Subcutaneous adipose tissue (tissue), 4 donors: ENCODE data around the gene LKAAEAR1. TPM values are rescaled to one million over a fixed set of nuclear protein-coding genes. Genes with fewer than 3 reads are reported as not detected.

Experiments
- total RNA-seq, 4 donors: library from RNA; depleted of rRNA; stranded (reverse); fragments of >200 nt; gene quantifications; one replicate each; pipeline ENCODE4 v1.1.0, GENCODE V29; 2016
- TF ChIP-seq, protein P1 (sequence below): fragments of 450-650 bp; IDR thresholded peaks from one replicate; pipeline ENCODE4 v1.5.1; 2016; ENCODE audit warnings: low read depth, mild to moderate bottlenecking, control low read depth, antibody characterized with exemption, moderate library complexity

LKAAEAR1 gene
- total RNA-seq, 4 donors from 2014 or later, result not detected

DNA sequence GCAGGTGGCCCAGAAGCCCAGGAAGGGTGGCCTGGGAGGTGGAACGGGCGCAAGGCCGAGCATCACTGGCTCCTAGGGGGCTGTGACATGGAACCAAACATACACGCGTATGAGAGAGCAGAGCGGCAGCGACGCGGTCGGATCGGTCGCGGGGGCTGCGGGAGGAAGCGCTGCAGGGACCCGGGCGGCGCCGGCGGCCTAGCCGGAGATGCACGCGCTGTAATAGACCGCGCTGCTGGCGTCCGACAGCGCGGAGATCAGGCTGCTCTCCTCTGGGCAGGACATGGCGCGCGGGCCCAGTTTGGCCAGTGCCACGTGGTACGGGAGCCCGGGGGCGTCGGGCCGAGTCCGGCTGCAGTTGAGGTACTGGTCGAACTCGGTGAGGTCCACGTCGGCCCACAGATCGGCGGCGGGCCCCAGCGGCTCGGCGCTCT lies 36.2 kb downstream of the LKAAEAR1 start:
- TF ChIP-seq, protein P1, sequence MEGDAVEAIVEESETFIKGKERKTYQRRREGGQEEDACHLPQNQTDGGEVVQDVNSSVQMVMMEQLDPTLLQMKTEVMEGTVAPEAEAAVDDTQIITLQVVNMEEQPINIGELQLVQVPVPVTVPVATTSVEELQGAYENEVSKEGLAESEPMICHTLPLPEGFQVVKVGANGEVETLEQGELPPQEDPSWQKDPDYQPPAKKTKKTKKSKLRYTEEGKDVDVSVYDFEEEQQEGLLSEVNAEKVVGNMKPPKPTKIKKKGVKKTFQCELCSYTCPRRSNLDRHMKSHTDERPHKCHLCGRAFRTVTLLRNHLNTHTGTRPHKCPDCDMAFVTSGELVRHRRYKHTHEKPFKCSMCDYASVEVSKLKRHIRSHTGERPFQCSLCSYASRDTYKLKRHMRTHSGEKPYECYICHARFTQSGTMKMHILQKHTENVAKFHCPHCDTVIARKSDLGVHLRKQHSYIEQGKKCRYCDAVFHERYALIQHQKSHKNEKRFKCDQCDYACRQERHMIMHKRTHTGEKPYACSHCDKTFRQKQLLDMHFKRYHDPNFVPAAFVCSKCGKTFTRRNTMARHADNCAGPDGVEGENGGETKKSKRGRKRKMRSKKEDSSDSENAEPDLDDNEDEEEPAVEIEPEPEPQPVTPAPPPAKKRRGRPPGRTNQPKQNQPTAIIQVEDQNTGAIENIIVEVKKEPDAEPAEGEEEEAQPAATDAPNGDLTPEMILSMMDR, result no peak

DNA sequence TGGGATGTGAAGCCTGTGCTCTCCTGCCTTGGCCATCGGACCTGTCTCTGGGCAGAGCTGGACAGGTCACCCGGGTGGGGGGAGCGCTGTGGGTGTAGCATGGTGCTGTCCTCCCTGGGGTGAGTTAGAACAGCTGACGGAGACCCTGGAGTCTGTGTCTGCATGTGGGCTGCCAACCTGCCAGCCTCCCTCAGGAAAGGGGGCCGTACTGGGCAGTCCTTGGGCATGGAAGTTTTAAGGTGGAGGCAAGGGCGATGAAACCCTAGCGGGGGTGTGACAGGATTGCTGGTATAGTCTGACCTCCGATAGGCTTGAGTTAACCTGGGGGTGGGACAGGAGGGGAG lies 37.2 kb downstream of the LKAAEAR1 start:
- TF ChIP-seq, protein P1, result no peak

DNA sequence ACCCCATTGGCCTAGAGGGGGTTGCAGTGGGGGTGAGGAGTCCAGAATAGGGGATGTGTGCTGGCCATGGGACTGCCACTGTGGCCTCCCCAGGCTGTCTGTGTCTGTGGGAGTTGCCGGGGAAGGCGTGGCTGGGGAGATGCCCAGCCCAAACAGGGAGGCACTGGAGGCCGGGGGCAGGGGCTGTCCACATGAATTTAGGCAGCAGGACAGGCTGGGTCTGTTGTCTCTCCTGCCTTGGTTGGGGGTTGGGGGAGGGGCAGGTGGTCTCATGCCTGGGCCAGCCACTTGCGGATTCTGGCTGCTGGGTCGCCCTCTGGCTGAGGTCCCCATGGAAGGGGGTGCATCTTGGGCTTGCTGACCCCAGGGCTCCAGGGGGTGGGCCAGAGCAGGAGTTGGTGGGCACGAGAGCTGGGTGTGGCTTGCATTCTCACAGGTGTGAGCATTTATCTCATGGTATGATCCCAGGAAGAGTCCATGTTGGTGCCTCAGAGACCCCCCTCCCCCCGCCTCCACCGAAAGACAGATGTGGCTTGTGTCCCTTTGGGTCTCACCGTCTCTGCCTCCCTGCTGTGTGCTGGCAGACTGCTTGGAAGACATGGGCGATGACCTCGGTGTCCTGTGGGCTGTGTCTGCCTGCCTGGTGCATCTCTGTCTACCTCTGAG lies 38.7 kb downstream of the LKAAEAR1 start:
- TF ChIP-seq, protein P1, result no peak

DNA sequence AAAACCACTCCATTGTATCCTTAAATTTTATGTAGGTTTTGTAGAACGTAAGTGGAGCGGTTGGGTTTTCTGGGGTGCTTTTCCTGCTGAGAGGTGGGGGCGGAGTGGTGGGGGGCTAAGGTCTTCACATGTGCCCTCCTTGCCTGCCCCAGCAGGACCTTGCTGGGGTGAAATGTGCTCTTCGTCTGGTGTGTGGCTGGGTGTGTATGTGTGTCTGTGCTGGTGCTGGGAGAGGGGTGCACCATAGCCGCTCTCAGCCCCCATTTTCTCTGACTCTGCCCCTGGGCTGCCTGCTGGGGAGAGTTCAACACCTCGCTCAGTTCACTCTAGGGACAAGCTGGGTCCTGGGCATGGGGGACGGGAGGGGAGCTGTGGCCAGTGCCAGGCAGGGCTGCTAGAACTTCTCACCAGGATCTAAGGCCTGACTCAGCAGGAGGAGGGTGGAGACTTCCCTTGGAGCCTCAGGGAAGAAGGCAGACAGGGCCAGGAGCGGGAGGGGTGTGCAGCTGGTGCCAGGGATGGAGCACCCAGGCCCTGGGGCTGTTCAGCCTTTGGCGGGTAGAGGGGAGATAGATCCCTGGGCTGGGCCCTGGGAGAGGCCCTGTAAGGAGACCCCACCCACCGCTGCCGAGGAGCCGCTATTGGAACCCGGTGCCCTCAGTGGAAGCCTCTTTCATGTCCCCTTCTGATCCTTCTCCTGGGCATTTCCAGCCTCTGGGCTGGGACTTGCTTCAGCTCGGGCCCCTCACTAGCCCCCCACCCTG lies 39.5 kb downstream of the LKAAEAR1 start:
- TF ChIP-seq, protein P1, result no peak

DNA sequence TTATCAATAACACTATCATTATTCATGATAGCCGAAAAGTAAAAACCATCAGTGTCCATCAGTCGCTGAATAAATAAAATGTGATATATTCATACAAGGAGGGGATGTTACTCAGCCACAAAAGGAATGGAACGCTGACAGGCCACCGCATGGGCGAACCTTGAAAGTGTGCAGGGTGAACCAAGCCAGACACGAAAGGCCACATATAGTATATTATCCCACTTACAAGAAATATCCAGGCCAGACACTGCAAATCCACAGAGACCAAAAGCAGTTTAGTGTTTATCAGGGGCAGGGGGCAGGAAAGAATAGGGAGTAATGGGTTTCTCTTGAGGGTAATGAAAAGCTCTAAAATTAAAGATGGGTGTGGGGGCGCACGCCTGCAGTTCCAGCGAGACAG lies 40.4 kb downstream of the LKAAEAR1 start:
- TF ChIP-seq, protein P1, result no peak

DNA sequence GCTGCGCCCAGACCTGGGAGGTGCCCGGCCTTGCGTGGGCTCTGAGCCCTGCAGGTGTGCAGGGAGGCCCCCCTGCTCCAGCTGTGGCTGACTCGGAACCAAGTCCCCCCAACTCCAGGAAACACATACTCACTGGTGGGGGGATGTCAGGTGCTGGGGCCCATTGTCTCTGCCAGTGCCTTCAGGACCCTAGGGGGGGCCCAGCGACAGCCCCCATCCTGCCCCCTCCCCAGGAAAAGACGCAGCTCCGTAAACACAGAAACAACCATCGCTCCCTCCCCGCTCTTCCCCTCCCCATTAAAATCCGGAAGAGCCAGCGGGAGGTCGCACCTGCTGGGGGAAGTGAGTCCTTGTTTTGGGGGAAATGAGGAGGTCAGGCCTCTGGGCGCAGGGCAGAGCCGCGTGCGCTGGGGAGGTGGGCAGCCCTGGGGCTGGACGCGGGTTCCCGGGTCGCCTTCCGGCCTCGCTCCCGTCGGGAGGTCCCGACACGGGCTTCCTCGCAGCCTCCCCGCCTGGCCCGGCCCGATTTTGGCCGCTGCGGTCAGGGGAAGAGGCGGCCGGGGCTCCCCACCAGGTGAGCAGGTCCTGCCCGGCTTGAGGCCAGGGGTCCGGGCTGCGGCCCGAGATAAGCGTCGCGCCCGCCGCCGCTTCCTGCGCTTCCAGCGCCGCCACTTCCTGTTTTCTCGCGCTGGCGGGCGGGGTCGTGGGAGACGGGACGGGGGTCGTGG lies 42.0 kb downstream of the LKAAEAR1 start:
- TF ChIP-seq, protein P1, result no peak

DNA sequence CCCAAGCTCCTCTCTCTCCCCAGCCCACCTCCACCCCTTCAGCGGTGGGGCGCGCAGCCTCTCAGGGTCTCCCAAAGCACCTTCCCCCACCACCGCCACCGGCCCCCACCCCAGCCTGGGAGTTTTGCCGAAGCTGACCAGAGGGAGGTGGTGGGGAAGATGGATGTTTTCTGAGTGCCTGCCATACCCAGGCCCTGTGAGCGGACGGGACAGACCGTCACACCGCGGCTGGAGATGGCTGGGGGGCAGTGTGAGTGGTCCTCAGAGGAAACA lies 42.5 kb downstream of the LKAAEAR1 start:
- TF ChIP-seq, protein P1, result no peak
